Keratinocyte (primary cell): ENCODE results near the gene LRRC10. TPM values are rescaled to one million over a fixed set of nuclear protein-coding genes. Genes with fewer than 3 reads are reported as not detected.

Experiments used
- DNase-seq: peaks from one replicate; pipeline ENCODE4 v3.0.0-alpha.2; 2011; ENCODE audit warnings: low read depth, missing footprints, low spot score
- FAIRE-seq: peaks from 2 replicates; lab custom pipeline; 2011; peaks lifted over from hg19 to GRCh38; lab: Jason Lieb, UNC
- H2AFZ ChIP-seq: 2 replicates; pipeline ENCODE4 v1.6.0; 2012; ENCODE audit warnings: low read length, control low read depth, inconsistent platforms; ENCODE audit not compliant: control insufficient read depth
- H3K27ac ChIP-seq: 2 replicates; pipeline ENCODE4 v1.5.1; 2011; ENCODE audit warnings: low read length; ENCODE audit not compliant: control insufficient read depth, insufficient read depth
- H3K27me3 ChIP-seq: 3 replicates; pipeline ENCODE4 v1.6.0; 2011; ENCODE audit warnings: low read length; ENCODE audit not compliant: control insufficient read depth, insufficient read depth; ENCODE audit errors: extremely low read depth
- H3K36me3 ChIP-seq, 2 experiments: 2 replicates in 1 of 2; 3 replicates in 1 of 2; pipeline ENCODE4 v1.5.1; 2011; ENCODE audit warnings: low read length in 2 of 2, mild to moderate bottlenecking in 1 of 2; ENCODE audit not compliant: control insufficient read depth in 2 of 2, insufficient read depth in 2 of 2; ENCODE audit errors: extremely low read depth in 1 of 2
- H3K4me1 ChIP-seq: 3 replicates; pipeline ENCODE4 v1.5.1; 2011; ENCODE audit warnings: low read length; ENCODE audit not compliant: control insufficient read depth, insufficient read depth; ENCODE audit errors: extremely low read depth
- H3K4me2 ChIP-seq: 3 replicates; pipeline ENCODE4 v1.6.0; 2011; ENCODE audit warnings: low read depth, low read length; ENCODE audit not compliant: control insufficient read depth, insufficient read depth; ENCODE audit errors: extremely low read depth
- H3K4me3 ChIP-seq, 3 experiments: fragments of 200-600 bp in 1 of 3; sonication (generic) in 1 of 3; 2 replicates in 2 of 3; 3 replicates in 1 of 3; pipeline ENCODE4 v1.5.1; 2011 to 2016; ENCODE audit warnings: low read length in 3 of 3, mild to moderate bottlenecking in 3 of 3, control low read depth in 2 of 3, inconsistent platforms in 1 of 3, low read depth in 1 of 3, mixed read lengths in 1 of 3, mixed run types in 1 of 3, moderate library complexity in 1 of 3; ENCODE audit not compliant: control insufficient read depth in 2 of 3, insufficient read depth in 2 of 3; ENCODE audit errors: extremely low read depth in 1 of 3
- H3K79me2 ChIP-seq: 2 replicates; pipeline ENCODE4 v1.6.0; 2012; ENCODE audit warnings: low read length; ENCODE audit not compliant: control insufficient read depth, insufficient read depth
- H3K9ac ChIP-seq: 3 replicates; pipeline ENCODE4 v1.6.0; 2011; ENCODE audit warnings: low read length; ENCODE audit not compliant: control insufficient read depth, insufficient read depth; ENCODE audit errors: extremely low read depth
- H3K9me1 ChIP-seq: 3 replicates; pipeline ENCODE4 v1.6.0; 2011; ENCODE audit warnings: low read length; ENCODE audit not compliant: control insufficient read depth, insufficient read depth; ENCODE audit errors: extremely low read depth
- H3K9me3 ChIP-seq: 2 replicates; pipeline ENCODE4 v1.5.1; 2012; ENCODE audit warnings: low read depth, low read length; ENCODE audit not compliant: control insufficient read depth
- H4K20me1 ChIP-seq: 3 replicates; pipeline ENCODE4 v1.6.0; 2011; ENCODE audit warnings: low read length; ENCODE audit not compliant: control insufficient read depth, insufficient read depth; ENCODE audit errors: extremely low read depth
- EZH2 ChIP-seq: IDR thresholded peaks from one replicate; pipeline ENCODE4 v1.6.1; 2012; ENCODE audit warnings: inconsistent platforms, mild to moderate bottlenecking, low read length, moderate library complexity
- dilution Hi-C: fragments of 300-500 bp; cut with MboI; formaldehyde crosslinking; loops from one replicate; pipeline ENCODE4 v1.7.0; 2020; ENCODE audit warnings: low sequenced_read_pairs; ENCODE audit not compliant: extremely low pct_ligation_motif_present
- polyA plus RNA-seq, 5 experiments: library from polyadenylated mRNA; depleted of rRNA in 3 of 5; stranded (reverse) in 3 of 5; stranded (forward) in 1 of 5; unstranded in 1 of 5; fragments of >200 nt; gene quantifications; 1 replicate in 1 of 5; 2 replicates in 3 of 5; 3 replicates in 1 of 5; pipeline versions ENCODE4 v1.2.1 to v1.2.3, GENCODE V29; 2011 to 2012; ENCODE audit warnings: missing spikeins in 2 of 5, low read depth in 1 of 5, low replicate concordance in 1 of 5
- TF ChIP-seq, protein P1 (sequence below), 3 experiments: IDR thresholded peaks in 1 of 3; conservative IDR thresholded peaks in 1 of 3; optimal IDR thresholded peaks in 1 of 3; 2 replicates in 2 of 3; 3 replicates in 1 of 3; pipeline versions ENCODE3 to v1.5.1; 2011; ENCODE audit warnings: low read length in 3 of 3, mild to moderate bottlenecking in 3 of 3, moderate library complexity in 2 of 3, control low read depth in 1 of 3, inconsistent platforms in 1 of 3; ENCODE audit not compliant: insufficient read depth in 2 of 3; ENCODE audit errors: extremely low read depth in 1 of 3

LRRC10 gene
- polyA plus RNA-seq, 1 donor (not counting 4 experiments of a cell fraction or from before 2014, with no cell fraction given): not detected

DNA sequence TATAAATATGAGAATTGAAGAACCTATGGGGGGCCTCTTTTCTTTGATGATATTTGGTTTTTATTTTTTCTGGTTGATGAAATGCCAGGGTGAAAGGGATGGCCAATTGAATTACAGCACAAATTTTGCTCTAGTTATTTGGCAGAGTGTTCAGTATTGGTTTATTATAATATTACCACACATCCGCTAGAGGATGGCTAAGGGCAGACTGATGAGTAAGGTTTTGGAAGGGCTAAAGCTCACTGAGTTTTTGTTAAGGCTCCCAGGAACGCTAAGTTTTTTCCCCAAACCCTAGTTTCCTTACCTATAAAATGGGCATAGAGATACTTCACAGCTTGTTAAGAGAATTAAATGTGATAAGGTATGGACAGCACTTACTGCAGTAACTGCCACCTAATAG lies 34.3 kb upstream of the LRRC10 start:
- H3K9me1 ChIP-seq: no peaks in the 10 kb centered on the region
- no peak for FAIRE-seq
- H4K20me1 ChIP-seq: no peaks in the 10 kb centered on the region
- no peak overlapping the region for H3K4me3 ChIP-seq
- no peaks in the 10 kb centered on the region for H3K36me3 ChIP-seq
- peaks cover 7% of the 10 kb centered on the region for H3K4me1 ChIP-seq
- no peaks in the 10 kb centered on the region for H3K79me2 ChIP-seq
- H3K4me2 ChIP-seq: no peak overlapping the region
- no peak overlapping the region for H3K9ac ChIP-seq
- no peaks in the 10 kb centered on the region for H3K27me3 ChIP-seq
- H3K9me3 ChIP-seq: no peaks in the 10 kb centered on the region
- TF ChIP-seq, protein P1, sequence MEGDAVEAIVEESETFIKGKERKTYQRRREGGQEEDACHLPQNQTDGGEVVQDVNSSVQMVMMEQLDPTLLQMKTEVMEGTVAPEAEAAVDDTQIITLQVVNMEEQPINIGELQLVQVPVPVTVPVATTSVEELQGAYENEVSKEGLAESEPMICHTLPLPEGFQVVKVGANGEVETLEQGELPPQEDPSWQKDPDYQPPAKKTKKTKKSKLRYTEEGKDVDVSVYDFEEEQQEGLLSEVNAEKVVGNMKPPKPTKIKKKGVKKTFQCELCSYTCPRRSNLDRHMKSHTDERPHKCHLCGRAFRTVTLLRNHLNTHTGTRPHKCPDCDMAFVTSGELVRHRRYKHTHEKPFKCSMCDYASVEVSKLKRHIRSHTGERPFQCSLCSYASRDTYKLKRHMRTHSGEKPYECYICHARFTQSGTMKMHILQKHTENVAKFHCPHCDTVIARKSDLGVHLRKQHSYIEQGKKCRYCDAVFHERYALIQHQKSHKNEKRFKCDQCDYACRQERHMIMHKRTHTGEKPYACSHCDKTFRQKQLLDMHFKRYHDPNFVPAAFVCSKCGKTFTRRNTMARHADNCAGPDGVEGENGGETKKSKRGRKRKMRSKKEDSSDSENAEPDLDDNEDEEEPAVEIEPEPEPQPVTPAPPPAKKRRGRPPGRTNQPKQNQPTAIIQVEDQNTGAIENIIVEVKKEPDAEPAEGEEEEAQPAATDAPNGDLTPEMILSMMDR (optimal IDR thresholded peaks at IDR 0.05 in 1 of 3, IDR thresholded peaks at IDR 0.05 in 1 of 3, conservative IDR thresholded peaks at IDR 0.05 in 1 of 3; ENCODE audit: extremely low read depth in 1 of 3, insufficient read depth in 2 of 3, low read length in 3 of 3): no peak
- TF ChIP-seq EZH2: no peak
- dilution Hi-C loops: no loop called here
- no peak for DNase-seq
- H3K27ac ChIP-seq: no peak overlapping the region
- H2AFZ ChIP-seq: no peak overlapping the region

DNA sequence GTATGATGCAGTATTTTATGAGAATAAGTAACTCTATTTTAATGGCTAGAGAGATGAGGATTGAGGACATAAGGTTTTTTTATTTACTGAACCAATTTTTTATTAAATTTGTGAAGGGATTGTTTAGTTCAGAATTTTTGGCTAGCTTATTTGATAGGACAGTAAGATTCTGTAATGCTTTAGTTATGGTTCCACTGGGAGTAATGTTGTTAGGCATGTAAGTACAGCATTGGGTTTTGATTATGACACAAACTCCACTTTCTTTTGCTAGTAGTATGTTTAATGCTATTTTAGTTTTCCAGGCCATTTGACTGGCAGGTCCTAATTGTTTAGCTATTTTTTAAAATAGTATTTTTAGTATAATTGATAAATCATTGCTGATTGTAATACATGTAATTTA lies 33.8 kb upstream of the LRRC10 start:
- no peak overlapping the region for H3K4me2 ChIP-seq
- no peak for FAIRE-seq
- TF ChIP-seq, protein P1 (optimal IDR thresholded peaks at IDR 0.05 in 1 of 3, IDR thresholded peaks at IDR 0.05 in 1 of 3, conservative IDR thresholded peaks at IDR 0.05 in 1 of 3; ENCODE audit: extremely low read depth in 1 of 3, insufficient read depth in 2 of 3, low read length in 3 of 3): no peak
- TF ChIP-seq EZH2: no peak
- H3K36me3 ChIP-seq: no peaks in the 10 kb centered on the region
- H3K79me2 ChIP-seq: no peaks in the 10 kb centered on the region
- no peaks in the 10 kb centered on the region for H4K20me1 ChIP-seq
- no peak overlapping the region for H3K4me3 ChIP-seq
- H3K9ac ChIP-seq: no peak overlapping the region
- dilution Hi-C loops: no loop called here
- no peaks in the 10 kb centered on the region for H3K27me3 ChIP-seq
- H3K9me3 ChIP-seq: no peaks in the 10 kb centered on the region
- no peak overlapping the region for H2AFZ ChIP-seq
- H3K27ac ChIP-seq: no peak overlapping the region
- H3K9me1 ChIP-seq: no peaks in the 10 kb centered on the region
- peaks cover 7% of the 10 kb centered on the region for H3K4me1 ChIP-seq
- no peak for DNase-seq
